DND-41 (cell line): ENCODE results near the gene THSD7A.
"Not testable (repeated sequence)": the region's sequence is repeated elsewhere in the genome, so short reads cannot be mapped to it uniquely, and the experiment has no call there.

Source experiments
- ATAC-seq: fragments of 200-7000 bp; cut with Tn5 transposase; 3 replicates; pipeline ENCODE4 v1.9.1; 2021; ENCODE audit warnings: low read depth; ENCODE audit not compliant: insufficient read depth
- DNase-seq: peaks from one replicate; pipeline ENCODE4 v3.0.0-alpha.2; 2020
- H2AFZ ChIP-seq: 2 replicates; pipeline ENCODE4 v1.6.0; 2012; ENCODE audit warnings: low read depth, low read length
- H3K27ac ChIP-seq: 2 replicates; pipeline ENCODE4 v1.5.1; 2012; ENCODE audit warnings: low read length, inconsistent platforms
- H3K27me3 ChIP-seq: fragments of 200-600 bp; sonication (generic); 2 replicates; pipeline ENCODE4 v1.6.0; 2012; ENCODE audit warnings: low read length, mild to moderate bottlenecking, inconsistent platforms; ENCODE audit not compliant: insufficient read depth, poor library complexity
- H3K36me3 ChIP-seq: 2 replicates; pipeline ENCODE4 v1.5.1; 2012; ENCODE audit warnings: low read length, inconsistent platforms; ENCODE audit not compliant: insufficient read depth
- H3K4me1 ChIP-seq: 2 replicates; pipeline ENCODE4 v1.5.1; 2012; ENCODE audit warnings: mild to moderate bottlenecking, low read length; ENCODE audit not compliant: insufficient read depth
- H3K4me2 ChIP-seq: 2 replicates; pipeline ENCODE4 v1.6.0; 2012; ENCODE audit warnings: mild to moderate bottlenecking, moderate library complexity, low read length, inconsistent platforms; ENCODE audit not compliant: insufficient read depth
- H3K4me3 ChIP-seq, 2 experiments: fragments of 200-600 bp in 1 of 2; shearing (Covaris generic) in 1 of 2; 2 replicates each; pipeline ENCODE4 v1.5.1; 2012 to 2016; ENCODE audit warnings: inconsistent platforms in 2 of 2, low read length in 2 of 2, mild to moderate bottlenecking in 2 of 2, low read depth in 1 of 2, moderate library complexity in 1 of 2
- H3K79me2 ChIP-seq: 2 replicates; pipeline ENCODE4 v1.6.0; 2012; ENCODE audit warnings: low read length, inconsistent platforms; ENCODE audit not compliant: insufficient read depth
- H3K9ac ChIP-seq: 2 replicates; pipeline ENCODE4 v1.6.0; 2012; ENCODE audit warnings: low read depth, mild to moderate bottlenecking, inconsistent platforms, low read length, moderate library complexity
- H3K9me3 ChIP-seq: 2 replicates; pipeline ENCODE4 v1.5.1; 2012; ENCODE audit warnings: low read length, moderate library complexity, mild to moderate bottlenecking, inconsistent platforms; ENCODE audit not compliant: insufficient read depth, severe bottlenecking
- H4K20me1 ChIP-seq: 2 replicates; pipeline ENCODE4 v1.6.0; 2012; ENCODE audit warnings: low read length; ENCODE audit not compliant: insufficient read depth
- EZH2 ChIP-seq: IDR thresholded peaks from 3 replicates; pipeline ENCODE4 v1.6.1; 2012; ENCODE audit warnings: borderline replicate concordance, low read depth, mild to moderate bottlenecking, moderate library complexity, low read length, inconsistent platforms; ENCODE audit not compliant: severe bottlenecking
- TF ChIP-seq, protein P1 (sequence below): IDR thresholded peaks from 2 replicates; pipeline ENCODE4 v1.5.1; 2012; ENCODE audit warnings: borderline replicate concordance, low read length, moderate library complexity, mild to moderate bottlenecking; ENCODE audit not compliant: poor library complexity, severe bottlenecking; ENCODE audit errors: extremely low read depth

The THSD7A gene

DNA sequence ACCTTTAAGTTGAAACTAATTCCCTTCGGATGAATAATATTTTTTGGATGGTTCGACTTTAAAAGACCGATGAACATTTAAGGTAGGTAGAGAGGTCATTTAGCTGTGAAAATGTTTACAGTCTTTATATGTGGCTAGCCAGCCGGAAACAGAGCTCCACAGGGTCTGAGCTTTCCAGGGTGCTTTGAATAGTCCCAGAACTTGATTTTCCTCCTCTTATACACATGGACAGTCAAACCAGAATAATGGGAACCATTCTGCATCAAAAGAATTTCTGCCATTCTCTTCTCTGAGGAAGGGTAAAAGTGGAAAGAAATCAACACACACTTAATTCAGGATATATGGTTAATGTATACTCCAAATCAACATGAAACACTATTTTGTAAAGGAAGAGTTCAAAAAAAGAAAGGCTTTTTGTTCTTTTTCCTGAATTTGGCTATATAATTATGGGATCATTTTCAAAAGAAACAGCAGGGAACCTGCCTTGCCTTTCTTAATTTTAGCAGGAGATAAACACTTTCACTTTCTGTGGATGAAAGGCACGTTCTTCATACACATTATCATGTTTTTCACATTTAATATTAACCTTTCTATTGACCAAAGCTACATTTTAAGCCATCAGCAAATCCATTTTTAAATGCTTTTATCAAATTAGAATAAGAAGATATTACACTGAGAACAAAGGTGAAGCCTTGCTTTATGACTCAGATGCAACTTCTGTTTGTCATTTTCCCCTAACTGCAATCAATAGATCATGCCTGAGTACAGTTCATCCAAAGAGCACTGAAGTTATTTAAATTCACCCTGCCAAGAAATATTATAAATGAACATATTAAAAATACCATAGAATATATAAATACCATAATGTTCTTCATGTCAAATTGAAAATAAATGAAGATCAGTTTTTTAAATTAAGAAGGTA is 307.3 kb downstream of the THSD7A start:
- Histone ChIP-seq H4K20me1 (no peaks in the 10 kb centered on the region), H3K4me2 (no peak overlapping the region; the same call in 1 of the 2 replicates), H3K27ac (no peak overlapping the region; the same call in 1 of the 2 replicates), H3K4me1 (peaks cover 5% of the 10 kb centered on the region; the same call in 1 of the 2 replicates), H3K4me3 (no peak overlapping the region), H3K27me3 (no peaks in the 10 kb centered on the region), H3K79me2 (no peaks in the 10 kb centered on the region), H3K9me3 (no peaks in the 10 kb centered on the region), H2AFZ (no peak overlapping the region), H3K9ac (no peak overlapping the region), H3K36me3 (no peaks in the 10 kb centered on the region)
- no peak for ATAC-seq
- no peak for DNase-seq
- TF ChIP-seq, protein P1, sequence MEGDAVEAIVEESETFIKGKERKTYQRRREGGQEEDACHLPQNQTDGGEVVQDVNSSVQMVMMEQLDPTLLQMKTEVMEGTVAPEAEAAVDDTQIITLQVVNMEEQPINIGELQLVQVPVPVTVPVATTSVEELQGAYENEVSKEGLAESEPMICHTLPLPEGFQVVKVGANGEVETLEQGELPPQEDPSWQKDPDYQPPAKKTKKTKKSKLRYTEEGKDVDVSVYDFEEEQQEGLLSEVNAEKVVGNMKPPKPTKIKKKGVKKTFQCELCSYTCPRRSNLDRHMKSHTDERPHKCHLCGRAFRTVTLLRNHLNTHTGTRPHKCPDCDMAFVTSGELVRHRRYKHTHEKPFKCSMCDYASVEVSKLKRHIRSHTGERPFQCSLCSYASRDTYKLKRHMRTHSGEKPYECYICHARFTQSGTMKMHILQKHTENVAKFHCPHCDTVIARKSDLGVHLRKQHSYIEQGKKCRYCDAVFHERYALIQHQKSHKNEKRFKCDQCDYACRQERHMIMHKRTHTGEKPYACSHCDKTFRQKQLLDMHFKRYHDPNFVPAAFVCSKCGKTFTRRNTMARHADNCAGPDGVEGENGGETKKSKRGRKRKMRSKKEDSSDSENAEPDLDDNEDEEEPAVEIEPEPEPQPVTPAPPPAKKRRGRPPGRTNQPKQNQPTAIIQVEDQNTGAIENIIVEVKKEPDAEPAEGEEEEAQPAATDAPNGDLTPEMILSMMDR, result no peak
- TF ChIP-seq EZH2, result no peak

DNA sequence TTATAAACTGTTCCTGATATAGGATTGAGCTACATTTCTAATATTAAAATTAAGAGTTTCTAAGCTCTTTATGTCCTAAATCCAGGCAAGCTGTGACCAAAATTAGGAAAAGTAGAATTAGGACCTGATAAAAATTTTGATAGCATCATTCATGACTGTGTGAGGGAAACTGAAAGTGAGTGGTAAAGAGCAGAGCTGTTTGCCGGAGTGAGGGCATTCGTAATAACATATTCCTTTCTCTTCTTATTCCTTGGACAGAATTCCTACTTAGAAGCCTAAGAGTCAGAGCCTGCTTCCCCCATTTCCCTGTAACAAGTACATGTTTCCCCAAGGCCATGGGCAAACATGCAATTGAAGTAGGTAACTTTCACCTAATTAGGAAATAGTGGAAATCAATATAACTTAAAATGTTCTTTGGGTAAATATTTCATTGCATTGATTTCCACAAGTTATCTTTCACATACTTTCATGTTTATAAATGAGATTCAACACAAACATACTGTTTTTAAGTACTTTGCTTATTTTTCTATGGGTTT is 310.0 kb downstream of the THSD7A start:
- H3K4me3 ChIP-seq, H3K79me2 ChIP-seq, DNase-seq, H3K36me3 ChIP-seq, H4K20me1 ChIP-seq, H3K27me3 ChIP-seq, H2AFZ ChIP-seq, H3K4me1 ChIP-seq, H3K9ac ChIP-seq, H3K27ac ChIP-seq, ATAC-seq, H3K4me2 ChIP-seq, H3K9me3 ChIP-seq: not testable (repeated sequence)

DNA sequence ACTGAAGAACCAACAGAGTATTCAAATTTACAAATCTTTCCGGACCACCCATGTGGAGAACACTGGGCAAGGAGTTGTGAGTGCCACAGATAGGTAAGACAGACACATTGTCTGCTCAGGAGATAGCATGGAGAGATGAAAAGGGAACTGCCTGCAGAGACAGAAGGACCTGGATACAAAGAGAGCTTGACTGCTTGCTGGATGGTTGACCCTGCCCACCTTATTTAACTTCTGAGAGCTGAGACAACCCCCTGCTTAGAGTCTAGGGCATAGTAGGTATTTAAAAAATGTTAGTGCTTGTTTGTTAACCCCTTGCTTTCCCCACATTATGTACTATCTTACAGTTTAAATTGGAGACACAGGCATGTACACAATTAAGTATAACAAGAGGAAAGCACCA is 314.1 kb downstream of the THSD7A start:
- no peak overlapping the region for H3K4me3 ChIP-seq
- no peak overlapping the region for H3K27ac ChIP-seq
- no peak for TF ChIP-seq EZH2
- TF ChIP-seq, protein P1, result no peak

DNA sequence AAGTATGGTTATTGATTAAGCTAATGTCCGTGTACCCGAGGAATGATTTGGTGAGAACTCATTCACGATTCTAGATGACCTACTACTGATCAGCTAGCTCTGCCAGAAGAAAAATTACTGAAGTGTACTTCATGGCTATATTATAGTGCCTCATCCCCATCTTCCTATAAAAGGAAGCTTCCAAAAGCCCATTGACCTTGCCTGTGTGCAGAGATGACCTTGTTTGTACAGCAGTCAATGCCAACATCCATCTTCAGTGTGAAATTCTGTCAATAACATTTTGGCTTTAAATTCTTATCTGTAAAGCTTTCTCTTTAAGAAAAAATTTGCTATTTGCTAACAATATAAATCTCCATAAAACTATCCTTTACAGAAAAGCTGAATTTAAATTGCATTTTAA is 315.7 kb downstream of the THSD7A start:
- TF ChIP-seq EZH2, result no peak
- TF ChIP-seq, protein P1, result no peak

More for the DNA sequence above, 314.1 kb downstream of the THSD7A start:
- H3K36me3 ChIP-seq, result no peaks in the 10 kb centered on the region
- no peak for DNase-seq
- H3K4me1 ChIP-seq, result no peaks in the 10 kb centered on the region
- no peaks in the 10 kb centered on the region for H3K79me2 ChIP-seq
- H3K9me3 ChIP-seq, result no peaks in the 10 kb centered on the region
- H3K9ac ChIP-seq, result no peak overlapping the region
- no peaks in the 10 kb centered on the region for H4K20me1 ChIP-seq
- no peak overlapping the region for H3K4me2 ChIP-seq
- no peak overlapping the region for H2AFZ ChIP-seq
- H3K27me3 ChIP-seq, result no peaks in the 10 kb centered on the region
- no peak for ATAC-seq

More for the DNA sequence above, 315.7 kb downstream of the THSD7A start:
- Histone ChIP-seq H3K4me1 (no peaks in the 10 kb centered on the region), H3K79me2 (no peaks in the 10 kb centered on the region), H2AFZ (no peak overlapping the region), H3K4me3 (no peak overlapping the region), H3K9me3 (no peaks in the 10 kb centered on the region), H4K20me1 (no peaks in the 10 kb centered on the region), H3K27me3 (no peaks in the 10 kb centered on the region), H3K36me3 (no peaks in the 10 kb centered on the region), H3K9ac (no peak overlapping the region), H3K4me2 (no peak overlapping the region), H3K27ac (no peak overlapping the region)
- ATAC-seq, result no peak
- no peak for DNase-seq
